ENCODE results near the gene VRTN. TPM values are rescaled to one million over a fixed set of nuclear protein-coding genes. Genes with fewer than 3 reads are reported as not detected.
A peak's percentile ranks its signal among the peaks of the same experiment; 100 is the strongest.

Gene VRTN
- total RNA-seq, 1 experiment from 2014 or later = not detected

DNA sequence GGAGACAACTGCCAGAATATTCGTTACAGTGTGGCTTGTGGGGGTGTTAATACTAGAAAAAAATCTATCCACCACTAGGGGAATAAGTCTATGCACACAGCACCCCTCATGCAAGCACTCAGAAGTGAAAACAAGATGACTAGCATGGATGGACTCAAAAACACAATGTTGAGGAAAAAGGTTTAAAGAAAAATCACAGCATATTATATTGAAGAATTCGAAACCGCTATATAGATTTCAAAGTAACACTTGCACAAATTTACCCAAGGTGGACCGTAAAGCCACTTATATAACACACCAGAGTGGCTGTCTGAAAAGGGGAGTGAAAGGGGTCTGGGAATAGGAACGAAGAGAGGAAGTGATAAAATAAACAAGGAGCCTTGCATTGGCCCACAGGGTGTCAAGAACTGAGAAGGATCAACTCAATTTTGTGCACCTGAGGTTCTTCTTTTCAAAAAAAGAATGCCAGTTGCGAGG lies 46.1 kb upstream of the VRTN start:
- Mint-ChIP-seq H3K4me3 (ENCODE audit: unreplicated experiment) (peak overlapping the region; percentile 99), H3K27me3 (ENCODE audit: insufficient read depth, unreplicated experiment) (no peaks in the 10 kb centered on the region), H3K9me3 (ENCODE audit: unreplicated experiment) (no peaks in the 10 kb centered on the region), H3K4me1 (ENCODE audit: insufficient read depth, unreplicated experiment) (peaks cover 11% of the 10 kb centered on the region), H3K27ac (ENCODE audit: low read depth, unreplicated experiment) (peak overlapping the region; percentile 81), H3K36me3 (ENCODE audit: insufficient read depth, unreplicated experiment) (peaks cover 13% of the 10 kb centered on the region)
- intact Hi-C loops (cut with micrococcal nuclease) = no loop called here
- CTCF ChIA-PET = interaction anchor here (0.6 to 1.5 kb wide), 6 partner anchors 45 to 1883 kb away, joined by 3 to 4 read pairs (median 4); no protein-coding TSS in a partner anchor
- peak; percentile 49 for DNase-seq (ENCODE audit: unreplicated experiment)
- POLR2A ChIA-PET = interaction anchor here (0.6 to 3.1 kb wide), 10 partner anchors 9 to 703 kb away, joined by 3 to 12 read pairs (median 3); partner anchors contain the start of genes AREL1, BBOF1, ENTPD5 and FCF1
- TF ChIP-seq CTCF (IDR thresholded peaks at IDR 0.05; ENCODE audit: unreplicated experiment) = peak; percentile 22
- BruUV-seq (replicated peaks) = TSS peak; percentile 48

GRCh38 chr14:74302634-74303569 lies 45.4 kb upstream of the VRTN start, which contains the start of gene ABCD4:
TSS of gene ABCD4 (minus strand) at chr14:74302934. CDS start at chr14:74302912, 22 bp downstream.
- peak; percentile 93 for DNase-seq (ENCODE audit: unreplicated experiment)
- no TSS peak for BruUV-seq (replicated peaks)
- POLR2A ChIA-PET = interaction anchor here (0.5 to 3.1 kb wide), 12 partner anchors 10 to 748 kb away, joined by 3 to 12 read pairs (median 4); partner anchors contain the start of genes AREL1, BBOF1, ENTPD5 and FCF1
- Mint-ChIP-seq H3K36me3 (ENCODE audit: insufficient read depth, unreplicated experiment) (peaks cover 8% of the 10 kb centered on the region), H3K4me3 (ENCODE audit: unreplicated experiment) (peak within 1 kb of the TSS; percentile 99), H3K4me1 (ENCODE audit: insufficient read depth, unreplicated experiment) (peaks cover 11% of the 10 kb centered on the region), H3K27ac (ENCODE audit: low read depth, unreplicated experiment) (peak within 1 kb of the TSS; percentile 81), H3K9me3 (ENCODE audit: unreplicated experiment) (no peaks in the 10 kb centered on the region), H3K27me3 (ENCODE audit: insufficient read depth, unreplicated experiment) (no peaks in the 10 kb centered on the region)
- peak; percentile 43 for TF ChIP-seq CTCF (IDR thresholded peaks at IDR 0.05; ENCODE audit: unreplicated experiment)
- intact Hi-C loops (cut with micrococcal nuclease) = no loop called here
- CTCF ChIA-PET = interaction anchor here (0.5 to 1.5 kb wide), 10 partner anchors 17 to 853 kb away, joined by 3 to 5 read pairs (median 4); no protein-coding TSS in a partner anchor

GRCh38 chr14:74308695-74309094 lies 39.6 kb upstream of the VRTN start:
- DNase-seq (ENCODE audit: unreplicated experiment) = no peak
- no peak overlapping the region for H3K4me3 Mint-ChIP-seq (ENCODE audit: unreplicated experiment)
- TF ChIP-seq CTCF (IDR thresholded peaks at IDR 0.05; ENCODE audit: unreplicated experiment) = no peak
- no peaks in the 10 kb centered on the region for H3K27me3 Mint-ChIP-seq (ENCODE audit: insufficient read depth, unreplicated experiment)
- intact Hi-C loops (cut with micrococcal nuclease) = no loop called here
- no TSS peak for BruUV-seq (replicated peaks)
- no peaks in the 10 kb centered on the region for H3K36me3 Mint-ChIP-seq (ENCODE audit: insufficient read depth, unreplicated experiment)
- no peaks in the 10 kb centered on the region for H3K9me3 Mint-ChIP-seq (ENCODE audit: unreplicated experiment)
- no peak overlapping the region for H3K27ac Mint-ChIP-seq (ENCODE audit: low read depth, unreplicated experiment)
- ChIA-PET POLR2A (no interaction called here), CTCF (interaction anchor here (1.3 kb wide), 1 partner anchor 12 kb away, joined by 3 read pairs; no protein-coding TSS in a partner anchor)
- no peaks in the 10 kb centered on the region for H3K4me1 Mint-ChIP-seq (ENCODE audit: insufficient read depth, unreplicated experiment)
